GM18858 (cell line): Measurements from ENCODE around the gene BSG.
"Not testable (repeated sequence)": the region's sequence is repeated elsewhere in the genome, so short reads cannot be mapped to it uniquely, and the experiment has no call there.

Source experiments
- ATAC-seq: cut with Tn5 transposase; IDR thresholded peaks from one replicate; pipeline ENCODE4 v1.9.1; 2021; ENCODE audit not compliant: unreplicated experiment

BSG gene

DNA sequence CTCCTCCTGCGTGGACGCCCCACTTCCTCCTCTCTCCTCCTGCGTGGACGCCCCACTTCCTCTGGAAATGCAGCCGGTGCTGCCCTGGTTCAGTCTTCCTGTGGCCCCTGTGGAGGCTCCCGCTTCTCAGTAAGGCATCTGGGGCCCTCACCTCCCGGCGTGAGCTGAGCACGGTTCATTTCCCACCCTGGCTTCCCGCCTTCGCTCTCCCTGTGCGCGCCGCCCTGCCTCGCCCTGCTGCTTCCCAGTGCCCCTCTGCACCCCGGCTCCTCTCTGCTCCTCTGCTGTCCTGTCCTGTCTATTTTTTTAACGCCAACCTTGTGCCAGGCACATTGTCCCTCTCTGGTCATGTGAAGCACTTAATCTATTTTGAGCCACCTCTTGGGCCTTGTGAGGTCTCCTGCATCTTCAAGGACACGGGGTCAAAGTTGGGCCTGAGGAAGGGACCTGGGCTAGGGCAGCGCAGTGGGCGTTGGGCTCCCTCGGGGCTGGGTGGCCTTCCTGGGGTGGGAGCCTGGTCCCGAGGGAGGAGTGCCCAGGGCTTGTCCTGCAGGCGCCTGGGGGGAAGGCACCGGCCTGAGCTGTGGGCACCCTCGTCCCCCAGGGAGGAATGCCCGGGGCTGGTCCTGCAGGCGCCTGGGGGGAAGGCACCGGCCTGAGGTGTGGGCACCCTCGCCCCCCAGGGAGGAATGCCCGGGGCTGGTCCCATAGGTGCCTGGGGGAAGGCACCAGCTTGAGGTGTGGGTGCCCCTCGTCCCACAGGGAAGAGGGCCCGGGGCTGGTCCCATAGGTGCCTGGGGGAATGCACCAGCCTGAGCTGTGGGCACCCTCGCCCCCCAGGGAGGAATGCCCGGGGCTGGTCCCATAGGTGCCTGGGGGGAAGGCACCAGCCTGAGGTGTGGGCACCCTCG lies 30.2 kb downstream of the BSG start:
- ATAC-seq: no peak

DNA sequence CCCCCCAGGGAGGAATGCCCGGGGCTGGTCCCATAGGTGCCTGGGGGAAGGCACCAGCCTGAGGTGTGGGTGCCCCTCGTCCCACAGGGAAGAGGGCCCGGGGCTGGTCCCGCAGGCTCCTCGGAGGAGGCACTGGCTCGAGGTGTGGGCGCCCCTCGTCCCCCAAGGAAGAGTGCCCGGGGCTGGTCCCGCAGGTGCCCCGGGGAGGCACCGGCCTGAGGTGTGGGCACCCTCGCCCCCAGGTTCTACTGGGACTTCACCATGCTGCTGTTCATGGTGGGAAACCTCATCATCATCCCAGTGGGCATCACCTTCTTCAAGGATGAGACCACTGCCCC lies 30.9 kb downstream of the BSG start:
- ATAC-seq: not testable (repeated sequence)

DNA sequence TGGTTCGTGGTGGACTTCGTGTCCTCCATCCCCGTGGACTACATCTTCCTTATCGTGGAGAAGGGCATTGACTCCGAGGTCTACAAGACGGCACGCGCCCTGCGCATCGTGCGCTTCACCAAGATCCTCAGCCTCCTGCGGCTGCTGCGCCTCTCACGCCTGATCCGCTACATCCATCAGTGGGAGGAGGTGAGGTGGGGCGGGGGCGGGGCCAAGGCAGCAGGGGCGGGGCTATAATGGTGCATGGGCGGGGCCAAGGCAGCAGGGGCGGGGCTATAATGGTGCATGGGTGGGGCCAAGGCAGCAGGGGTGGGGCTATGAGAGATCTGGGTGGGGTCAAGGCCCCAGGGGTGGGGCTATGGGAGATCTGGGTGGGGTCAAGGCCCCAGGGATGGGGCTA lies 31.4 kb downstream of the BSG start:
- not testable (repeated sequence) for ATAC-seq

DNA sequence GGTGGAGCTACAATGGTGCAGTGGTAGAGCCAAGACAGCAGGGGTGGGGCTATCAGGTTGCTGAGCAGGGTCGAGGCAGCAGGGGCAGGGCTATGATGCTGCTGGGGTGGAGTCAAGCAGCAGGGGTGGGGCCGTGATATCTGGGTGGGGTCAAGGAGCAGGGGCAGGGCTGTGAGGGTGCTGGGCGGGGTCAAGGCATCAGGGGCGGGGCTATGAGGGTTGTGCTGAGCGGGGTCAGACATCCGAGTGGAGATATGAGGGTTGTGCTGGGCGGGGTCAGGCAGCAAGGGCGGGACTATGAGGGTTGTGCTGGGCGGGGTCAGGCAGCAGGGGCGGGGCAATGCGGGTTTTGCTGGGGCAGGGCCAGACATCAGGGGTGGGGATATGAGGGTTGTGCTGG lies 32.0 kb downstream of the BSG start:
- no peak for ATAC-seq

DNA sequence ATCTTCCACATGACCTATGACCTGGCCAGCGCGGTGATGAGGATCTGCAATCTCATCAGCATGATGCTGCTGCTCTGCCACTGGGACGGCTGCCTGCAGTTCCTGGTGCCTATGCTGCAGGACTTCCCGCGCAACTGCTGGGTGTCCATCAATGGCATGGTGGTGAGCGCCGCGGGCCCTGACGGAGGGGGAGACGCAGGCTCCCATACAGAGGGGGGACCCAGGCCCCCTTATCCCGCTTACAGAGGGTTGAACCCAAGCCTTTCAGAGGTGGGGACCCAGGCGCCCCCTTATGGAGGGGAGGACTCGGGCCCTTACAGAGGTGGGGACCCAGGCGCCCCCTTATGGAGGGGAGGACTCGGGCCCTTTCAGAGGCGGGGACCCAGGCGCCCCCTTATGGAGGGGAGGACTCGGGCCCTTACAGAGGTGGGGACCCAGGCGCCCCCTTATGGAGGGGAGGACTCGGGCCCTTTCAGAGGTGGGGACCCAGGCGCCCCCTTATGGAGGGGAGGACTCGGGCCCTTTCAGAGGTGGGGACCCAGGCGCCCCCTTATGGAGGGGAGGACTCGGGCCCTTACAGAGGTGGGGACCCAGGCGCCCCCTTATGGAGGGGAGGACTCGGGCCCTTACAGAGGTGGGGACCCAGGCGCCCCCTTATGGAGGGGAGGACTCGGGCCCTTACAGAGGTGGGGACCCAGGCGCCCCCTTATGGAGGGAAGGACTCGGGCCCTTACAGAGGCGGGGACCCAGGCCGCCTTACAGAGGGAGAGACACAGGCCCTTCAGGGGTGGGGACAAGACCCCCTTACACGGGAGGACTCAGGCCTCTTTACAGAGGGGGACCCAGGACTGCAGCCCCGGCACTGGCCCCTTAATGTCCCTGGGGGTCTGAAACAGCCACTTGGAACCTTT lies 32.9 kb downstream of the BSG start:
- not testable (repeated sequence) for ATAC-seq

DNA sequence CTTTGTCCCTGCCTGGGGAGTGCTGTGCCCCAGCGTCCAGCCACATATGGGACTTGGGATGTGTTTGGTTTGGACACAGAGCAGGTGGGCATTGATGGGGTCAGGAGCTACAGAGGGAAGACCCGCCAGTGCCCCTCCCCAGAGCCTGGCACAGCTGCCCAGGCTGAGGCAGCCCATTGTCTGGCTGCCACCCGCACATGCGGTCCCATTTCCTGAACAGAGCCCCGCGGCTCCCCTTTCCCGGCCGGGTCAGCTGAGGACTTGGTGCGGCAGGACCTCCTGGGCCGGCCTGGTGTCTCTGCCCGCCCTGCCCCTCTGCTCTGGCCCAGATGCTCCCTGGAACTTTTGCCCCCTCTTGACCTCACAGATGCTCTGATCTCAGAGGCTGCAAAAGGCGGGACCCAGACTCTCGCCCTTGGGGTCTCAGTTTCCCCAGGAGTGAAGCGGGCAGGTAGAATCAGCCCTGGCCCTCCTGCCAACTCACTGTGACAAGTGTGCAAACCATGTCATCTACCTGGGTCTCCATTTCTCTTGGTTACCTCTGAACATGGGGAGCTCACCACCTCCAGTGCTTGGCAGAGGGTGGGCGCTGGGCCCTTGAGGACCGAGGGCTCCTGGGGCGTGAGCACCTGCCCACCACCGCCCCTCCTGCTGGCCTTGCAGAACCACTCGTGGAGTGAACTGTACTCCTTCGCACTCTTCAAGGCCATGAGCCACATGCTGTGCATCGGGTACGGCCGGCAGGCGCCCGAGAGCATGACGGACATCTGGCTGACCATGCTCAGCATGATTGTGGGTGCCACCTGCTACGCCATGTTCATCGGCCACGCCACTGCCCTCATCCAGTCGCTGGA lies 35.1 kb downstream of the BSG start:
- ATAC-seq: no peak

DNA sequence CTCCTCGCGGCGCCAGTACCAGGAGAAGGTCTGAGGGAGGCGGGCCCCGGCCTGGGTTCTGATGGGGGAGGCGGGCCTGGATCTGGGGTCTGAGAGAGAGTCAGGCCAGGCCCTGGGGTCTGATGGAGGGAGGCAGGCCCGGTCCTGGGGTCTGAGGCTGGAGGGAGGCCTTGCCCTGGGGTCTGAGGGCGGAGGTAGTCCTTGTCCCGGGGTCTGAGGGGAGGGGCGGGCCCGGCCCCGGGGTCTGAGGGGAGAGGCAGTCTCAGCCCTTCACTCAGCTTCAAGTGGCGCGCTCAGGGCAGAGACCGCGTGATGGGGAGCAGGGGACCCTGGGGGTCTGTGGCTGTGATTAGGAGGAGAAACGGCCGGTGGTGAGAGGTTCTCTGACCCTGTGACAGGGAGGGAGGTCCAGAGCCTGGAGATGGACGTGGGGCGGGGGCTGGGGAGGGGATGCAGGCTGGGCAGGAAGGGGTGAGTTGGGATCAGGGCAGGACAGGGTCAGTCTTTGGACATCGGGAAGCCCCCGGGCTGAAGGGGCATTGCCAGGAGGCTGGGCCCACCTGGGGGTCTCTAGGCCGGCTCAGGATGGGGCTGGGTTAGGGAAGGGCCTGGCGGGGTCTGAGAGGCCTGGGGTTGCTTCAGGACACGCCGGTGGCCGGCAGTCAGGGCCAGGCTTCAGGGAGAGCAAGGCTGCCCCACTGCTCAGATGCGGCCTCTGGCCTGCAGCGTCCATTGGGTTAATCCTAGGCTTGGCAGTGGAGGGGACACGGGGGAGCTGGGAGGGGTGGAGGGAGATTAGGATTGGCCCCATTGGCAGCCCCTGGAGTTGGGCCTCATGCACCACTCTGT lies 36.0 kb downstream of the BSG start:
- ATAC-seq: no peak

DNA sequence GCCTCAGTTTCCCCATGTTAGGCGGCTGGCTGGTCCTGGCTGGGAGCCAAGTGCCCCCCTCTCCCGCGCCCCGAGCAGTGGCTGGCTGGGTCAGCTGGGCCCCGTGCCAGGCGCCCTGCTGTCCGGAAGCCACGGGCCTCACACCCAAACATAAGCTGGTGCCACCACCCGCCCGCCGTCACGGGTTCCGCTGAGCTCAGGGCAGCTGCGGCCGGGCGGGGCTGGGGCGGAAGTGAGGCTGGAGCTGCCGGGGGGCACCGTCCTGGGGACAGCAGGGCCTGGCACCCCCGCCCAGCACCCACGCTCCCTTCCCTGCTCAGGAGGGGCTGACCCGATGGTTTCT lies 36.6 kb downstream of the BSG start:
- no peak for ATAC-seq

DNA sequence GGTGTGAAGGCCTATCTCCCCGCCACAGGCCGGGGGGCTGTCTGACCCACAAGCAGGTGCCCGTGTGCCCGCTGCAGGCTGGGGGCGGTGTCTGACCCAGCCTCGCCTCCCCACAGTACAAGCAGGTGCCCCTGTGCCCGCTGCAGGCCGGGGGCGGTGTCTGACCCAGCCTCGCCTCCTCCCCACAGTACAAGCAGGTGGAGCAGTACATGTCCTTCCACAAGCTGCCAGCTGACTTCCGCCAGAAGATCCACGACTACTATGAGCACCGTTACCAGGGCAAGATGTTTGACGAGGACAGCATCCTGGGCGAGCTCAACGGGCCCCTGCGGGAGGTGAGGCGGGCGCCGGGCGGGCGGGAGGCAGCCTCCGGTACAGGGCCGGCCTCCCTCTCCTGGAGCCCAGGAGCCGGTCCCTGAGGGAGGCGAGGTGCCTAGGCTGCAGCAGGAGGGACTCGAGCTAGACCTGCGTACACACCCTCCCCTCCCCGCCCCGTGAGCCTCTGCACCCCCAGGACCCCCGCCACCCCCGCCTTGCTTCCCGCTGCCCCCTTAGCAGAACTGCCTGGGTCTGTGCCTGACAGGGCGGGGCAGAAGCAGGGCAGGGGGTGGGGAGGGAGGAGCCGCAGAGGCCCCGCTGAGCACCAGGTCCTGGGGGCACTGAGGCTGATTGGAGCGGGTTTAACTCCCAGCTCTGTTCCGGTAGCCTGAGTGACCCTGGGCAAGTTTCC lies 37.8 kb downstream of the BSG start:
- no peak for ATAC-seq

DNA sequence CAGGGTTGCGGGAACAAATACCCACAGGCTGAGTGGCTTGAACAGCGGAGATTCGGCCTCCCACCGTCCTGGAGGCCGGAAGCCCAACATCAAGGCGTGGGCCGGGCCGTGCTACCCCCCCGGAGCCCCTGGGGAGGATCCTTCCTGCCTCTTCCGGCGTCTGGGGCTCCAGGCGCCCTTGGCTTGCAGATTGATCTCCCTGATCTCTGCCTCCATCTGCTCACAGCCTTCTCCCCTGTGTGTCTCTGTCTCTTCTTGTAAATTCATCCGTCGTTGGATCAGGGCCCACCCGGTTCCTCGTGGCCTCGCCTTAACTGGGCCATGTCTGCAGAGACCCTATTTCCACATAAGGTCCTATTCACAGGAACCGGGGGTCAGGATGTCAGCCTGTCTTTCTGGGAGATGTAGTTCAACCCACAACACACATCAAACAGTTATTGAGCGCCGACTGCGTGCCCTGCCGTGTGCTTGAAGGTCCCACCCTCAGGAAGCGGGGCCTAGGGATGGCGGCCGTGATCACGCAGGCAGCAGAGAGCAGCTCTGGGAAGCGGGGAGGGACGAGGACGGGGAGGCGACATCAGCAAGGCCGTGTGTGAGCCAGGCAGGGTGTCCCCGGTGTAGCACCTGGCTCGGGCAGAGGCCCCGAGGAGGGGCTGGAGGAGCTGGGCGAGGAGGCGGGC lies 38.5 kb downstream of the BSG start:
- no peak for ATAC-seq

DNA sequence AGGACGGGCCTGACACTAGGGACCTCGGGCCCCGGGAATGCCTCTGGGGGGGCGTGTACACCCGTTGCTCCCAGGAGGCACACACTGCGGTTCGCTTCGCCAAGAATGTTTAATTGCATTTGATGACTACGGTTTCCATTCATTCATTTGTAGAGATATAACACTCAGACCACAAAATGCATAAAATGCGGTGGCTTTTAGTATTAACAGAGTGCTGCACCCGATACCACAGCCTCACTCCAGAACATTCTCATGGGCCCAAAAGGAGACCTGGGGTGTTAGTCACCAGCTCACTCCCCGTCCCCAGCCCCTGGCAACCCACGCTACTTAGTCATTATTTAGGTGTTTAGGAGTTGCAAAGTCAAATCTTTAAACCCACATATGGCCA lies 39.1 kb downstream of the BSG start:
- no peak for ATAC-seq

DNA sequence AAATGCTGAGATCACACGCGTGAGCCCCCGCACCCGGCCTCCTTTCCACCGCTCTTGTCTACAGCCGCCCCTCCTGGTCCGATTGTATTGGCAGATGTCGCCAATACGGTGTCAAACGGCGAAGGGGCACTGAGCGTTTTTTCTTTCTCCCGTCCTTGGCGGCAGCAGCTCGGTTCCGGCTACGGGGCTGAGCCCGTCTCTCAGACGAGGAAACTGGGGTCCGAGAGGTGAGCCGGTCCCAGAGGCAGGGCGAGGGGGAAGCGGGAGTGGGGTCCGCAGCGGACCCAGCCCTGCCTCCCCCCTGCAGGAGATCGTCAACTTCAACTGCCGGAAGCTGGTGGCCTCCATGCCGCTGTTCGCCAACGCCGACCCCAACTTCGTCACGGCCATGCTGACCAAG lies 40.5 kb downstream of the BSG start:
- no peak for ATAC-seq

DNA sequence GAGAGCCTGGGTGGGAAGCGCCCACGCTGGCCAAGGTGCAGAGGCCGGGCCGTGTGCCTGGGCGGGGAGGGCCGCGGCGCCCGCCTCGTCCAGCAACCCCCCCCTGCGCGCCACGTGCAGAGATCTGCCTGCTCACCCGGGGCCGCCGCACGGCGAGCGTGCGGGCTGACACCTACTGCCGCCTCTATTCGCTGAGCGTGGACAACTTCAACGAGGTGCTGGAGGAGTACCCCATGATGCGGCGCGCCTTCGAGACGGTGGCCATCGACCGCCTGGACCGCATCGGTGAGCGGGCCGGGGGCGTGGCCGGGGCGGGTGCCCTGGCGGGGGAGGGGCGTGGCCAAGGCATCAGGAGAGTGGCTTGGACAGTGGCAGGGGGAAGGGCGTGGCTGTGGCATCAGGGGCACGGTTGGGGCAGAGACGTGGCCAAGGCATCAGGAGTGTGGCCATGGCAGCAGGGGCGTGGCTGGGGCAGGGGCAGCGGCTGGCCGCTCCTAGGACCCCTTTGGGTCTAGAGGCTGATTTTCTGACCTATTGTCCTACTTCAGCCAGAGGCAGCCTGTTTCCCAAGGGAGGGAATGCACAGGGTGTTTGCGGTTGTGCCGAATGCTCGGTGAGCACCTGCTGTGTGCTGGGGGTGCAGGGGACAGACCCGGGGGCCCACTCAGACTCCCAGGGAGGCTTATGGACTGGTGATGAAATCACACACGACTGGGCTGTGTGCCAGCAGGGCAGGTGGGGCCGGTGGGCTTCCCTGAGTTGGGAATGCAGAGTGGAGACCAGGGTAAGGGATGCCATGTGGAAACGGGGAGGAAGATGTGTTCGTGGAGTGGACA lies 41.6 kb downstream of the BSG start:
- no peak for ATAC-seq

DNA sequence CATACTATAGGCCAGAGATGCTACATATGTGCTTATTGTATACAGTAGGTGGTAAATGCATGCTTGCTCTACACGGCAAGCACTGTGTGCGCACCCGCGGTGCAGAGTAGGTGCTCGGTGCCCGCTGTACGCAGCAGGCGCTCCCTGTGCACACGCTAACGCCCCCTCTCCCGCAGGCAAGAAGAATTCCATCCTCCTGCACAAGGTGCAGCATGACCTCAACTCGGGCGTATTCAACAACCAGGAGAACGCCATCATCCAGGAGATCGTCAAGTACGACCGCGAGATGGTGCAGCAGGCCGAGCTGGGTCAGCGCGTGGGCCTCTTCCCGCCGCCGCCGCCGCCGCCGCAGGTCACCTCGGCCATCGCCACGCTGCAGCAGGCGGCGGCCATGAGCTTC lies 43.2 kb downstream of the BSG start:
- ATAC-seq: no peak

DNA sequence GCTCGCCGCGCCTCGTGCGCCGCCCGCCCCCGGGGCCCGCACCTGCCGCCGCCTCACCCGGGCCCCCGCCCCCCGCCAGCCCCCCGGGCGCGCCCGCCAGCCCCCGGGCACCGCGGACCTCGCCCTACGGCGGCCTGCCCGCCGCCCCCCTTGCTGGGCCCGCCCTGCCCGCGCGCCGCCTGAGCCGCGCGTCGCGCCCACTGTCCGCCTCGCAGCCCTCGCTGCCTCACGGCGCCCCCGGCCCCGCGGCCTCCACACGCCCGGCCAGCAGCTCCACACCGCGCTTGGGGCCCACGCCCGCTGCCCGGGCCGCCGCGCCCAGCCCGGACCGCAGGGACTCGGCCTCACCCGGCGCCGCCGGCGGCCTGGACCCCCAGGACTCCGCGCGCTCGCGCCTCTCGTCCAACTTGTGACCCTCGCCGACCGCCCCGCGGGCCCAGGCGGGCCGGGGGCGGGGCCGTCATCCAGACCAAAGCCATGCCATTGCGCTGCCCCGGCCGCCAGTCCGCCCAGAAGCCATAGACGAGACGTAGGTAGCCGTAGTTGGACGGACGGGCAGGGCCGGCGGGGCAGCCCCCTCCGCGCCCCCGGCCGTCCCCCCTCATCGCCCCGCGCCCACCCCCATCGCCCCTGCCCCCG lies 43.8 kb downstream of the BSG start:
- ATAC-seq: no peak

DNA sequence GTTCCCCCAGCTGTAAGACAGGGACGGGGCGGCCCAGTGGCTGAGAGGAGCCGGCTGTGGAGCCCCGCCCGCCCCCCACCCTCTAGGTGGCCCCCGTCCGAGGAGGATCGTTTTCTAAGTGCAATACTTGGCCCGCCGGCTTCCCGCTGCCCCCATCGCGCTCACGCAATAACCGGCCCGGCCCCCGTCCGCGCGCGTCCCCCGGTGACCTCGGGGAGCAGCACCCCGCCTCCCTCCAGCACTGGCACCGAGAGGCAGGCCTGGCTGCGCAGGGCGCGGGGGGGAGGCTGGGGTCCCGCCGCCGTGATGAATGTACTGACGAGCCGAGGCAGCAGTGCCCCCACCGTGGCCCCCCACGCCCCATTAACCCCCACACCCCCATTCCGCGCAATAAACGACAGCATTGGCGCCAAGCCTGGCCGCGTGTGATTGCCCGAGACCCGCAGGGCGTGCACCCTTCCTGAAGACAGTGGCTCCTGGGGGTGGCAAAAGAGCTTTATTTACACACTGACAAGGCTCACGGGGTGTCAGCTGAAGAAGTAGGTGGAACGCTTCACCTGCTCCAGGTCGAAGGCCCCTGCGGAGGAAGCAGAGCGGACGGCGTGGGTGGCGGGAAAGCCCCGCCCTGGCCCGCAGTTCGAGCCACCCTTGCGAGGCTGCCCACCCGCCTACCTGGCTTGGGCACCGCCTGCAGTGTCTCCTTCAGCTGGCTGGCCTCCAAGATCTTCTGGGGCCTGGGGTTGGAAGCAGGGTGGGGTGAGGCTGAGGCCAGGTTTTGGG lies 44.5 kb downstream of the BSG start:
- no peak for ATAC-seq
